BE2C (cell line): Measurements from ENCODE around the gene SLCO1B3.

ENCODE experiments used
- DNase-seq: peaks from one replicate; pipeline ENCODE4 v3.0.0-alpha.2; 2020
- H3K27me3 ChIP-seq: fragments of 250-450 bp; sonication (Bioruptor Pico); 2 replicates; pipeline ENCODE4 v1.5.1; 2020; ENCODE audit warnings: mild to moderate bottlenecking
- H3K36me3 ChIP-seq: fragments of 250-450 bp; sonication (Bioruptor Pico); 2 replicates; pipeline ENCODE4 v1.5.1; 2020; ENCODE audit warnings: mild to moderate bottlenecking
- H3K4me1 ChIP-seq: fragments of 250-450 bp; sonication (Bioruptor Pico); 2 replicates; pipeline ENCODE4 v1.5.1; 2020
- H3K4me3 ChIP-seq: 2 replicates; pipeline ENCODE4 v1.5.1; 2011; ENCODE audit warnings: low read depth, low read length
- H3K9me3 ChIP-seq: fragments of 250-450 bp; sonication (Bioruptor Pico); 2 replicates; pipeline ENCODE4 v1.5.1; 2020
- CTCF ChIP-seq: IDR thresholded peaks from 2 replicates; pipeline ENCODE4 v1.5.1; 2012; ENCODE audit warnings: mild to moderate bottlenecking, low read depth, low read length

SLCO1B3 gene

GRCh38 chr12:20963762-20964161, 153.3 kb downstream of the SLCO1B3 start:
- Histone ChIP-seq H3K36me3 (no peaks in the 10 kb centered on the region), H3K4me1 (no peaks in the 10 kb centered on the region), H3K27me3 (no peaks in the 10 kb centered on the region), H3K9me3 (no peaks in the 10 kb centered on the region), H3K4me3 (no peak overlapping the region)
- TF ChIP-seq CTCF, result no peak
- DNase-seq, result no peak
